Measurements from ENCODE around the gene DGKB. TPM values are rescaled to one million over a fixed set of nuclear protein-coding genes. Genes with fewer than 3 reads are reported as not detected.

The DGKB gene
- total and polyA plus RNA-seq, 2 of the 8 experiments (the other 6 are each of a cell fraction or from before 2014, with no cell fraction given) = 1.9 to 2.6 TPM

DNA sequence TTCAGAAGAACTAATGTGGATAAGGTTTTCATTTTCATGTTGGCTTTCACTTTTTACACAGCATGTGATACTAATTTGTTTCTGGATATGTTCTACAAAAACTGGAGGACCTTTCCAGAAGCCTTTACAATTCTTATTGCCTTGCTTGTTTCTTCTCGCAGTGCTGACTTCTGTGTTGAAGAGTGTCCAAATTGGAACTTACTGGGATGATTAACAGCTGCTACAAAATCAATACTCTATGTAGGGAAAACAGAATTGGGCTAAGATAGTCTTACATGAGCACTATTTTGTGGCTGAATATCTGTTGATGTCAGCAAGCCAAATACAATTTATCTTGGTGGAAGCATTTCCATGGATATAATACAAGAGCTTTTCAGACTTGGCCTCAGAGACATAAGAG lies 351.2 kb downstream of the DGKB start (continued):
- TF ChIP-seq, protein P1, sequence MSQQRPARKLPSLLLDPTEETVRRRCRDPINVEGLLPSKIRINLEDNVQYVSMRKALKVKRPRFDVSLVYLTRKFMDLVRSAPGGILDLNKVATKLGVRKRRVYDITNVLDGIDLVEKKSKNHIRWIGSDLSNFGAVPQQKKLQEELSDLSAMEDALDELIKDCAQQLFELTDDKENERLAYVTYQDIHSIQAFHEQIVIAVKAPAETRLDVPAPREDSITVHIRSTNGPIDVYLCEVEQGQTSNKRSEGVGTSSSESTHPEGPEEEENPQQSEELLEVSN (IDR thresholded peaks at IDR 0.05) = no peak
- TF ChIP-seq SP1 (IDR thresholded peaks at IDR 0.05; ENCODE audit: low read depth, low read length) = no peak

Data from H1 (cell line).